ENCODE results near the gene VENTX.

DNA sequence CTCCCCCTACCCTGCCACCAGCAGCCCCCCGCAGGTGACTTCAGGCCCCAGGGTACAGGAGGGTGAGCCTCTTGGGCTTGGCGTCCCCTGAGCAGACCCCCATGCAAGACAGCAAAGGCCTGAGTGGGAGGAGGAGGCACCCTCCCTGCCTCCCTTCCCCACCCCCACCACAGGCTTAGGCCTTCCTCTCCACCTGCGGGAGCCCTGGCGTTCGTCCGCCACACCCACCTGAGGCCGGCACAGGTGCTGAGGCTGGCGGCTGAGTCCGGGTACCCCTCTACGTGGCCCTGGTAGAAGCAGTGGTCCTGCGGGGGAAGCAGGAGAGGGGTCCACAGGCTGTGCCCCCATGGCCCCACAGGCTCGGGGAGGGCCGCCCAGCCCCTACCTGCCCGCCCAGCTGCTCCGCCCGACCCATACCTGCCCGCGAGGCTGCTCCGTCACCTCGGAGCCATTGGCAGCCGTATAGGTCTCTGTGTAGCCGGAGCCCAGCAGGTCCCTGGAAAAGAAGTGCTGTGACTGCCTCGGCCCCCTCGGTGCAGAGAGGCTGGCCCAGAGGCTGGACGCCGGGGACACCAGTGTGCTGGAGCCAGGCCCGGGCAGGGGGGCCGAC lies 36.0 kb downstream of the VENTX start:
- TF ChIP-seq, protein P1, sequence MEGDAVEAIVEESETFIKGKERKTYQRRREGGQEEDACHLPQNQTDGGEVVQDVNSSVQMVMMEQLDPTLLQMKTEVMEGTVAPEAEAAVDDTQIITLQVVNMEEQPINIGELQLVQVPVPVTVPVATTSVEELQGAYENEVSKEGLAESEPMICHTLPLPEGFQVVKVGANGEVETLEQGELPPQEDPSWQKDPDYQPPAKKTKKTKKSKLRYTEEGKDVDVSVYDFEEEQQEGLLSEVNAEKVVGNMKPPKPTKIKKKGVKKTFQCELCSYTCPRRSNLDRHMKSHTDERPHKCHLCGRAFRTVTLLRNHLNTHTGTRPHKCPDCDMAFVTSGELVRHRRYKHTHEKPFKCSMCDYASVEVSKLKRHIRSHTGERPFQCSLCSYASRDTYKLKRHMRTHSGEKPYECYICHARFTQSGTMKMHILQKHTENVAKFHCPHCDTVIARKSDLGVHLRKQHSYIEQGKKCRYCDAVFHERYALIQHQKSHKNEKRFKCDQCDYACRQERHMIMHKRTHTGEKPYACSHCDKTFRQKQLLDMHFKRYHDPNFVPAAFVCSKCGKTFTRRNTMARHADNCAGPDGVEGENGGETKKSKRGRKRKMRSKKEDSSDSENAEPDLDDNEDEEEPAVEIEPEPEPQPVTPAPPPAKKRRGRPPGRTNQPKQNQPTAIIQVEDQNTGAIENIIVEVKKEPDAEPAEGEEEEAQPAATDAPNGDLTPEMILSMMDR (IDR thresholded peaks at IDR 0.05): no peak
- TF ChIP-seq, protein P2, sequence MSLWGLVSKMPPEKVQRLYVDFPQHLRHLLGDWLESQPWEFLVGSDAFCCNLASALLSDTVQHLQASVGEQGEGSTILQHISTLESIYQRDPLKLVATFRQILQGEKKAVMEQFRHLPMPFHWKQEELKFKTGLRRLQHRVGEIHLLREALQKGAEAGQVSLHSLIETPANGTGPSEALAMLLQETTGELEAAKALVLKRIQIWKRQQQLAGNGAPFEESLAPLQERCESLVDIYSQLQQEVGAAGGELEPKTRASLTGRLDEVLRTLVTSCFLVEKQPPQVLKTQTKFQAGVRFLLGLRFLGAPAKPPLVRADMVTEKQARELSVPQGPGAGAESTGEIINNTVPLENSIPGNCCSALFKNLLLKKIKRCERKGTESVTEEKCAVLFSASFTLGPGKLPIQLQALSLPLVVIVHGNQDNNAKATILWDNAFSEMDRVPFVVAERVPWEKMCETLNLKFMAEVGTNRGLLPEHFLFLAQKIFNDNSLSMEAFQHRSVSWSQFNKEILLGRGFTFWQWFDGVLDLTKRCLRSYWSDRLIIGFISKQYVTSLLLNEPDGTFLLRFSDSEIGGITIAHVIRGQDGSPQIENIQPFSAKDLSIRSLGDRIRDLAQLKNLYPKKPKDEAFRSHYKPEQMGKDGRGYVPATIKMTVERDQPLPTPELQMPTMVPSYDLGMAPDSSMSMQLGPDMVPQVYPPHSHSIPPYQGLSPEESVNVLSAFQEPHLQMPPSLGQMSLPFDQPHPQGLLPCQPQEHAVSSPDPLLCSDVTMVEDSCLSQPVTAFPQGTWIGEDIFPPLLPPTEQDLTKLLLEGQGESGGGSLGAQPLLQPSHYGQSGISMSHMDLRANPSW (CRISPR knock-in tag; conservative IDR thresholded peaks at IDR 0.05; ENCODE audit: low read depth): no peak
- TF ChIP-seq NR3C1 (CRISPR knock-in tag; conservative IDR thresholded peaks at IDR 0.05; ENCODE audit: low read depth) (no peak), CDX4 (CRISPR knock-in tag; IDR thresholded peaks at IDR 0.05; ENCODE audit: borderline replicate concordance) (no peak), TCF7 (CRISPR knock-in tag; IDR thresholded peaks at IDR 0.05; ENCODE audit: low read depth) (no peak), HMGXB4 (CRISPR knock-in tag; IDR thresholded peaks at IDR 0.05) (no peak), E2F5 (CRISPR knock-in tag; IDR thresholded peaks at IDR 0.05) (no peak)
